Measurements from ENCODE around the gene EFCAB13.
"Not testable (repeated sequence)": the region's sequence is repeated elsewhere in the genome, so short reads cannot be mapped to it uniquely, and the experiment has no call there.

Gene EFCAB13

GRCh38 chr17:47425887-47426635 is 102.3 kb downstream of the EFCAB13 start:
- not testable (repeated sequence) for DNase-seq (ENCODE audit: low read depth in 2 of 3, low spot score in 1 of 3)

GRCh38 chr17:47427985-47428384 is 104.2 kb downstream of the EFCAB13 start:
- no peak for DNase-seq (ENCODE audit: low read depth in 2 of 3, low spot score in 1 of 3)

GRCh38 chr17:47432240-47432639 is 108.5 kb downstream of the EFCAB13 start:
- DNase-seq (ENCODE audit: low read depth in 2 of 3, low spot score in 1 of 3): not testable (repeated sequence)

- DNase-seq (ENCODE audit: low read depth in 2 of 3, low spot score in 1 of 3): no peak
Measured at GRCh38 chr17:47465165-47465564, 141.4 kb downstream of the EFCAB13 start.

GRCh38 chr17:47466976-47467375 is 143.2 kb downstream of the EFCAB13 start:
- DNase-seq (ENCODE audit: low read depth in 2 of 3, low spot score in 1 of 3): not testable (repeated sequence)

- no peak for DNase-seq (ENCODE audit: low read depth in 2 of 3, low spot score in 1 of 3)
Measured at GRCh38 chr17:47470836-47471235, 147.1 kb downstream of the EFCAB13 start.

- not testable (repeated sequence) for DNase-seq (ENCODE audit: low read depth in 2 of 3, low spot score in 1 of 3)
Measured at GRCh38 chr17:47472073-47472472, 148.3 kb downstream of the EFCAB13 start.

Data from stimulated activated CD4-positive, alpha-beta T cell treated with anti-CD3 and anti-CD28 coated beads, Interleukin-12 subunit alpha, Interleukin-12 subunit beta, amount 100 ng/mL, for 48 hours (primary cell).